ENCODE data around the gene SCAANT1.
A peak's percentile ranks its signal among the peaks of the same experiment; 100 is the strongest.

Gene SCAANT1

GRCh38 chr3:63867225-63867624 is 45.0 kb downstream of the SCAANT1 start:
- no peak for TF ChIP-seq CTCF (IDR thresholded peaks at IDR 0.05; ENCODE audit: unreplicated experiment in 3 of 3)
- Mint-ChIP-seq H3K27me3 (ENCODE audit: low read depth) (no peaks in the 10 kb centered on the region), H3K4me3 (peak overlapping the region in 1 of 3 experiments; percentile 25), H3K27ac (no peak overlapping the region), H3K36me3 (ENCODE audit: low read depth) (peaks cover 11% of the 10 kb centered on the region), H3K4me1 (peaks cover 23% of the 10 kb centered on the region), H3K9me3 (no peaks in the 10 kb centered on the region)

- no peak for TF ChIP-seq CTCF (IDR thresholded peaks at IDR 0.05; ENCODE audit: unreplicated experiment in 3 of 3)
- Mint-ChIP-seq H3K27me3 (ENCODE audit: low read depth) (no peaks in the 10 kb centered on the region), H3K4me3 (peak overlapping the region; percentile 90 to 94 (median 90)), H3K4me1 (peaks cover 17% of the 10 kb centered on the region), H3K36me3 (ENCODE audit: low read depth) (peaks cover 11% of the 10 kb centered on the region), H3K27ac (peak overlapping the region; percentile 92 to 95 (median 94)), H3K9me3 (no peaks in the 10 kb centered on the region)
These were observed 47.2 kb downstream of the SCAANT1 start for GRCh38 chr3:63864965-63865327.

GRCh38 chr3:63864008-63864964 is 47.9 kb downstream of the SCAANT1 start:
- Mint-ChIP-seq H3K27me3 (ENCODE audit: low read depth) (no peaks in the 10 kb centered on the region), H3K36me3 (ENCODE audit: low read depth) (peaks cover 11% of the 10 kb centered on the region), H3K4me3 (peak overlapping the region; percentile 90 to 94 (median 90)), H3K27ac (peak overlapping the region; percentile 92 to 95 (median 94)), H3K4me1 (peaks cover 17% of the 10 kb centered on the region), H3K9me3 (no peaks in the 10 kb centered on the region)
- TF ChIP-seq CTCF (IDR thresholded peaks at IDR 0.05; ENCODE audit: unreplicated experiment in 3 of 3), result no peak

- Mint-ChIP-seq H3K9me3 (no peaks in the 10 kb centered on the region), H3K27ac (peak within 1 kb of the TSS; percentile 92 to 98 (median 94)), H3K36me3 (ENCODE audit: low read depth) (peaks cover 11% of the 10 kb centered on the region), H3K4me1 (peaks cover 17% of the 10 kb centered on the region), H3K27me3 (ENCODE audit: low read depth) (no peaks in the 10 kb centered on the region), H3K4me3 (peak within 1 kb of the TSS; percentile 94 to 96 (median 94))
- no peak for TF ChIP-seq CTCF (IDR thresholded peaks at IDR 0.05; ENCODE audit: unreplicated experiment in 3 of 3)
These were observed 48.8 kb downstream of the SCAANT1 start, which contains the start of the genes ATXN7 and THOC7 for GRCh38 chr3:63863150-63864007. TSS of gene ATXN7 (plus strand) at chr3:63863867. CDS start at chr3:63912599, 48,732 bp downstream. TSS of gene THOC7 (minus strand) at chr3:63863805. CDS start at chr3:63863790, 15 bp downstream.

- Mint-ChIP-seq H3K4me3 (peak overlapping the region; percentile 94 to 96 (median 94)), H3K36me3 (ENCODE audit: low read depth) (peaks cover 11% of the 10 kb centered on the region), H3K9me3 (no peaks in the 10 kb centered on the region), H3K27me3 (ENCODE audit: low read depth) (no peaks in the 10 kb centered on the region), H3K27ac (peak overlapping the region; percentile 71 to 98 (median 87)), H3K4me1 (peaks cover 17% of the 10 kb centered on the region)
- no peak for TF ChIP-seq CTCF (IDR thresholded peaks at IDR 0.05; ENCODE audit: unreplicated experiment in 3 of 3)
These were observed 49.4 kb downstream of the SCAANT1 start for GRCh38 chr3:63862804-63863149.
